GM19452 (cell line): Measurements from ENCODE around the gene RGS2.

Experiments used
- ATAC-seq: cut with Tn5 transposase; IDR thresholded peaks from one replicate; pipeline ENCODE4 v1.9.1; 2021; ENCODE audit not compliant: unreplicated experiment

Gene RGS2, protein sequence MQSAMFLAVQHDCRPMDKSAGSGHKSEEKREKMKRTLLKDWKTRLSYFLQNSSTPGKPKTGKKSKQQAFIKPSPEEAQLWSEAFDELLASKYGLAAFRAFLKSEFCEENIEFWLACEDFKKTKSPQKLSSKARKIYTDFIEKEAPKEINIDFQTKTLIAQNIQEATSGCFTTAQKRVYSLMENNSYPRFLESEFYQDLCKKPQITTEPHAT

DNA sequence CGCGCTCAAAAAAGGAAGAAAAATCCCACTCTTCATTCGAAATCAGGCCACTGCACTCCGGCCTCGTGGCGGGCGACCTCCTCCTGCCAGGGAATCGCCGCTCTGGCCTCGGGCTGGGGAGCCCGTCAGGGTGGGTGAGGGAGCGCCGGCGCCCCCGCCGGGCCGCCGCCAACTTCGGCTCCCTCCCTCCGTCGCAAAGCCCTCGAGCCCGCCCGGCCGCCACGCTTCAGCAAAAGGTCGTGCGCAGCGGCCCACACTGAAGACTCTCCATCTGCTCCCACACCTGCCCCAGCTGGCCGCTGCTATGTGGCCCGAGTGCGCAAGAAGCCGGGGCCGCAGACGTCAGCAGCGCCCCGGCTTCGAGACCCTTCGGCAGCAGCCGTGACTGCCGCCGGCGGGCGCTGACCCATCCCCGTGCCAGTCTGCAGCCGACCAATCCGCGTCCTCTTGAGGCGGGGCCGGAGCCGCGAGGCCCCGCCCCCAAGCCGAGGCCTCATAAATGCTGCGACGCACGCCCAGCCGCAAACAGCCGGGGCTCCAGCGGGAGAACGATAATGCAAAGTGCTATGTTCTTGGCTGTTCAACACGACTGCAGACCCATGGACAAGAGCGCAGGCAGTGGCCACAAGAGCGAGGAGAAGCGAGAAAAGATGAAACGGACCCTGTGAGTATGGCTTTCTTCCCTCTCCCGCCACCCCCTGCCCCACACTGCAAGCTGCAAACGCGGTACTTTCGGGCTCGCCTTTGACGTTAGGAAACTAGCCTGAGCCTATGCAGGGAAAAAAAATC lies at the start of gene RGS2:
Gene RGS2 (plus strand): TSS at position 522 of the 789 bp plus-strand sequence. CDS start 33 bp downstream, at position 555.
- ATAC-seq, result peak; percentile 79

- ATAC-seq, result no peak
These were observed 49.7 kb upstream of the RGS2 start for GRCh38 chr1:192759104-192759503.

GRCh38 chr1:192762265-192762664 lies 46.6 kb upstream of the RGS2 start:
- ATAC-seq, result no peak

GRCh38 chr1:192763243-192763642 lies 45.6 kb upstream of the RGS2 start:
- no peak for ATAC-seq

DNA sequence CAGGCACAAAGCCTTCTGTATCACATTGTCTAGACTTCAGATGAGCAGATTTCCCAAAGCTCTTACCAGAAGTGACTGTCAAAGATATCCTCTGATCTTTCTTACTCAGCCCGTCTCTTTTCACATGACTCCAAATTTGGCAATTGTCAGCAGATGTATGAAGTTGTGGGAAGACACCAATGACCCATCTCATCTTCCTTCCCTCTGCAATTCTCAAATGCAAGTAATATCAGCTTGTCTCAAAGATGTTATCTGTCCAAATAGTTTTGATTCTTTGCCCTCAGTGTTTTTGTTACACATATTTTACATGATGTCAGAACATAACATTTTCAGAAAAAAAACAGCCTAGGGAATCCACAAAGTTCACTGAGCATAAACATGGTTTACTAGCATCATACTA lies 45.1 kb upstream of the RGS2 start:
- no peak for ATAC-seq

DNA sequence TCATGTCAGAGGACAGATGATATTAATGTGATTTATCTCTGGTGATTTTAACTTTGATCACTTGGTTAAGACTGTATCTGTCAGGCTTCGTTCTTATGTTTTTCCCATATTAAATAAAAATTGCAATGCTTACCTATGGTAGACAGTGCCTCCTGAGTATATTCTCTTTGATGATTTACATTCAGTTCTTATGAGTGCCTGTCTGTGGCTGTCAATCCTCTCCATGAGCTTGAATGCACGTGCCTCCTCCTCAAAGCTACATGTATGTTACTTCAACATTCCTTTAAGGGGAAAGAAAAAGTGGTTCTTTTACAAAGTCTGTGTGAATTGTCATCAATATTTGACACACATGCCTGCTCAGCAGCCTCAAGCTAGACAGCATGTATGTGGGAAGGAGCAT lies 44.2 kb upstream of the RGS2 start:
- ATAC-seq, result no peak

GRCh38 chr1:192766009-192766625 lies 42.7 kb upstream of the RGS2 start:
- ATAC-seq, result no peak

DNA sequence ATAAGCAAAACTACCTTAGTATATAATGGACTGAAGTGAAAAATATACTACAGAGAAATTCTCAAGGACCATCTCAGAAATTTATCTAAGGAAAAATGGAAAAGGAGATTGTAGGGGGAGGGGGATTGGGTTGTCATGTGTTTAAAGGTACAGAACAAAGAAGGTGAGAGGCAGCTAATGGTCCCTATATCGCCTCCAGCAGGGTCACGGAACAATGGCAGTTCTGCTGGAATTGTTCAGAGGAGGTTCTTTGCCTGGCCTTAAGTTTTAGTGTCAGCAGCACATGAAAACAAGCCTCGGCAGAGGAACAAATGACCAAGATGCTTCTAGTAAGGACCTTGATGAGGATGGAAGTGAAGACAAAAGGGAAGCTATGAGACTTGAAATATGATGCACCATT lies 42.0 kb upstream of the RGS2 start:
- no peak for ATAC-seq

DNA sequence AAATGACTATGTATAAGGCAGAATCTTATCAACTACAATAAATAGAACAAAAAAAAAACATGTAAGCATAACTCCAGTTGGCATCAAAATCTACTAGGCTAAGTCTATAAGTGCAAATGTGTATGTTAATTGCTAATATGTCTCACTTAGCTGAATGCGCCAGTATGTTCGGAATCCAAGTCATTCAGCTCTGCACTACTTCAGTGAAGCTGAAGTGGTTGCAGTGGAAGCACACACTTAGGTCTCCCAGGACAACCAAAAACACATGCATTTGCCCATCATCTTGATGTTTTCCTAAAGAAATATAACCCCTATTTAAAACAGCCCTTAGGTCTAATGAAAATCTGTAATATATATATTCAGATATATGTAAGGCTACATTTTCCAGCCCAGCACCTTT lies 41.0 kb upstream of the RGS2 start:
- ATAC-seq, result no peak

DNA sequence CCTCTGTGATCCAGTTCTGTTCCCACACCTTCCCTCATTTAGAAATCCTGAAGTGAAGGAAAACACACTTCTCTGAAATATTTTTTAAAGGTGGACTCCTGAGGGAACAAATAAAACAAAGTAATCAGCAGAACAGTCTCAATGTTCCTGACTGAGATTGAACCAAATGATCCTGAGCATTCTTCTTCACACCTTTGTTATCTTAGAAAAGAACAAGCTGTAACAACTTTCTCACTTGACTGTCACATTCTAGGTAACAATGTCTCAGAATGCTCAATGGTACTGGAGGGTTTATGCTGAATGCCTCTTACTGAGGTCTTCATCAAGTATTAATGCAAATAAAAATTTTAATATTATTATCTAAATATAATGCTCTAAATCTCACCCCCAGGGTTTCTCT lies 40.4 kb upstream of the RGS2 start:
- no peak for ATAC-seq

DNA sequence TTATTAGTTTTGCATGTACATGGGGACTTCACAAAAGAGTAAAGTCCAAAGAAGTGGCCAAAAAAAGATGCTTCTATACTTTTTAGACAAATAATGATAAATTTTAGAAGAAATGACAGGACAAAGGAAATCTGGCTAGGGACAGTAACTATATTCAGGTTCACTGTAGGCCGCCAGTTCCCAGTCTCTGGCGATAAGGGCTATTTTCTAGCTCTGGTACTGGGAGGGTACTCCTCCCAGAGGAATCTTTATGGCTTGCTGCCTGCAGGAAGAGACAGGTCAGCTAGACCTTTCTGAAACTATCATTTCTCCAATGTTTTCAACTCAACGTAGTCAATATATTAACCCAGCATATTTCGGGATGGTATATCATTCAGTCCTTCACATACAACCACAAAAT lies 37.5 kb upstream of the RGS2 start:
- no peak for ATAC-seq

DNA sequence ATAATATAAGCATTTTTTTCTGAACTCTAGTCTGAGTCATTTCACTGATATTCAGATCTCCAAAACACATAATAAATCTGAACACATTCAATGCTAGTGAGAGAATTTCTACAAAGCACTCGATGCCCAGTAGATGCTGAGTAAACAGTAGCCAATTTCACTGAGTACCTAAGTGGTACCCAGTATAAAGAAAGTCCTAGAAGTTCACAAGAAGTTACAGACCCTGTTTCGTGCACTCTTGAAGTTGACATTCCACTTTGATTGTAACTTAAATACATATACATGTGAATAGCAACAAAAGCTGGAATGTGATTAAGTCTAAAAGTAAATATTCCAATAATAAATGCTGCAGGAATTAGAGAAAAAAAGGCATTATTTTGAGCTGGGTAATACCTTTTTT lies 33.2 kb upstream of the RGS2 start:
- ATAC-seq, result no peak

DNA sequence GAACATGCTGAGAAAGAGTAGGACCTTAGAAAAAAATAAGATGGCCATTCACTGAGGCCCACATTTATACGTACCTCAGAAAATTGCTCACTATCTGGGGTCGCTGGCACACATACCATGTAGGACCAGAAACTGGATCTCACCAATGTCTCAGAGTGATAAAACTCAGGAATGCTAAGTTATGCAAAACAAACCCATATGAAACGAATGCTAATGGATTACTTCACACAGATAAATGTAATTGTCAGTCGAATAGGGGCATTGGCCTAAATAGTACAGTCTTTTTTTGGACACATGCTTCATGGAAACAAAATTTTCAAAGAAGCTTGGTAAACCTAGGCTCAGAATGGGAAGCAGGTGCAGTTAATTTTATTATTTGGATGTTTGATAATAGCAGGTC lies 32.6 kb upstream of the RGS2 start:
- ATAC-seq, result no peak

DNA sequence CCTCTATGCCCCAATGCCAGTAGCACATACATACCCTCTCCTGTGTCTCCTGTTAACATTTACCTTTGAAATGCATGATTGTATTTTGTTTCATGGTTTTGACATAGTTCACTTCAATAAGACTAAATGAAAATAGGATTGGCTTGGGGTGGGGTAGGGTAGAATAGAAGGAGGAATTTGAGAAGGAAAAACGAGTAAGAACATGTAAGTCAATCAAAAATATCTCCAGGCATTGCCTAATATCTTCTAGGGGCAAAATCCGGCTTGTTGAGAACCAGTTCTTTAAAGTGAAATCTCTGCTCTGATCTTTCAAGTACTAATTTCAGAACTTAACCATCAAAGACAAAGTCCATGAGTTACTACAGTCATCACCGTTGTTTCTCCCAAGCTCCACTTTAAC lies 31.8 kb upstream of the RGS2 start:
- no peak for ATAC-seq

GRCh38 chr1:192783791-192784190 lies 25.0 kb upstream of the RGS2 start:
- no peak for ATAC-seq

DNA sequence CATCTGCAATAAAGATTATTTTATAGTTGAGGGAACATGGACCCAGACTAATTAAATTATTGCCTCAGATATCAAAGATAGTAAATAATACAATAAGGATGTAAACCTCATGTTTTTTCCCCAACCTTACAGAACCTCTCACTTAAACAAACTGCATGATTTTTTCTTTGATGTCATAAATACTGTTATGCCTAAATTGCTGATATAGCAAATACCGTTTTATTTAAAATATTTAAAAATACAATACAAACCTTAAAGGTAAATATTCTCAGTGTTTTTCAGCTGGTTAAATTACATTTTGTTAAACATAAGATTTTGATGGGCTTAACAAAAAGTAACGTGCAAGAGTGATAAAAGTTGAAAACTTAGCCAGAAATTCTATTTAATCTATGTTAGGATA lies 24.4 kb upstream of the RGS2 start:
- no peak for ATAC-seq

DNA sequence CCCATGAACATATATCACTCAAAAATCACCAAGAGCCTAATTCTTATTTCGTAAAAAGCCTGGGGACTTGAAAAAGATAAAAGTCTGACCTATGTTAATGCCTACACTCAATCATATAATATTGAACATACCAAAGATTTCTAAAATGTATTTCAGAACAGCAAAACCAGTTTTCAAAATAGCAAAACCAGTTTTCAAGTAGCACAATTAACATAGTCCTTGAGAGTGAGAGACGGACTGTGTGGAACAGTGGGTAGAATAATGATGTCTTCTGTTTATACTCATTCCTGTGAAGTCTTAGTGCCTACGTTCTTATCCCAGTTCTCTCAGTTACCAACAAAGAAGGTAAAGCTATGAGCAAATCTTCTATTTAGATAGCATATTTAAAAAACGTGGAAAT lies 22.3 kb upstream of the RGS2 start:
- no peak for ATAC-seq

DNA sequence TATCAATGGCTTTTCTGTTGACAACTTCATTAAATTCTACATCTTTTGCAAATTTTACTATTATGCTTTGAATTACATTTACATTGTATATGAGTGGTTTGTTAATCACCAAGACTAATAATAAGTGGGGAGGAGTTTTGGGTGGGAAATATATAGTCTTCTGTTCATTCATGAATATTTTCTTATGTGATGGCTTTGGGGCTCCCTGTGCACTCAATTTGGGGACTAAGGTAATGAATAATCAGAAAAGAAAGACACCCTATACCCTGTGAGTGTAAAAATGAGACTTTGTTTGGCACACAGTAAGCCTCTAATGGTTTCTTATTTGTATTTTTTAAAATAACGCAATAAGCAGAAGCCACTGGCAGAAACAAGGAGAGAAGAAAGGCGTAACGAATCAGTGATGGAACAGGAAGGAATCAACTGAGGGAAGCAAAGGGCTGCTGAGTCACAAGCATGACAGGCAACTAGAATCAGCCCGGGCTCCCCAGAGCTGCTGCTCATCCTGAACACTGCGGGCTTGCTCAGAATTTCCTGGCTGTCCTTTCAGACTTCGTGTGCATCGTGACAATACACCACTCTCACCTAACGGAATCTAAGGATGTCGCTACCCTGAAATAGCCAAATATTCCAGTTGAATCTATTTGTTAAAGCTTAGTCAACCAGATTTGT lies 20.8 kb upstream of the RGS2 start:
- ATAC-seq, result no peak

GRCh38 chr1:192789871-192790270 lies 19.0 kb upstream of the RGS2 start:
- no peak for ATAC-seq

GRCh38 chr1:192792628-192793027 lies 16.2 kb upstream of the RGS2 start:
- no peak for ATAC-seq

- no peak for ATAC-seq
These were observed 14.7 kb upstream of the RGS2 start for GRCh38 chr1:192793983-192794767.
